GM20431 (cell line): ENCODE data around the gene ASXL1.
"Not testable (repeated sequence)": the region's sequence is repeated elsewhere in the genome, so short reads cannot be mapped to it uniquely, and the experiment has no call there.

Experiments used
- in situ Hi-C: fragments of 300-500 bp; cut with MseI, MboI; formaldehyde crosslinking; loops from one replicate; pipeline ENCODE4 v1.15.0; 2020; ENCODE audit warnings: low sequenced_read_pairs; ENCODE audit not compliant: unreplicated experiment

Gene ASXL1

GRCh38 chr20:32357869-32358631 lies at the start of gene ASXL1:
TSS of gene ASXL1 (plus strand) at chr20:32358331. CDS start at chr20:32358776, 445 bp downstream.
- in situ Hi-C loops: no loop called here

- in situ Hi-C loops: no loop called here
These were observed 45.3 kb upstream of the ASXL1 start for GRCh38 chr20:32312718-32313424.

GRCh38 chr20:32314768-32315167 lies 43.4 kb upstream of the ASXL1 start:
- in situ Hi-C loops: no loop called here

GRCh38 chr20:32315399-32315798 lies 42.7 kb upstream of the ASXL1 start:
- in situ Hi-C loops: no loop called here

GRCh38 chr20:32315891-32316290 lies 42.2 kb upstream of the ASXL1 start:
- in situ Hi-C loops: no loop called here

- in situ Hi-C loops: no loop called here
These were observed 41.5 kb upstream of the ASXL1 start for GRCh38 chr20:32316667-32317066.

- in situ Hi-C loops: no loop called here
These were observed 39.0 kb upstream of the ASXL1 start for GRCh38 chr20:32319100-32319499.

- in situ Hi-C loops: no loop called here
These were observed 37.8 kb upstream of the ASXL1 start for GRCh38 chr20:32320305-32320704.

- in situ Hi-C loops: no loop called here
These were observed 36.7 kb upstream of the ASXL1 start for GRCh38 chr20:32321390-32321789.

- in situ Hi-C loops: not testable (repeated sequence)
These were observed 35.9 kb upstream of the ASXL1 start for GRCh38 chr20:32322260-32322659.

- in situ Hi-C loops: not testable (repeated sequence)
These were observed 34.4 kb upstream of the ASXL1 start for GRCh38 chr20:32323761-32324160.

- in situ Hi-C loops: no loop called here
These were observed 32.2 kb upstream of the ASXL1 start for GRCh38 chr20:32325706-32326503.

- in situ Hi-C loops: no loop called here
These were observed 31.7 kb upstream of the ASXL1 start for GRCh38 chr20:32326504-32326845.

- in situ Hi-C loops: no loop called here
These were observed 30.9 kb upstream of the ASXL1 start for GRCh38 chr20:32327087-32327681.

GRCh38 chr20:32329817-32330554 lies 28.1 kb upstream of the ASXL1 start:
- in situ Hi-C loops: no loop called here

GRCh38 chr20:32330555-32330897 lies 27.6 kb upstream of the ASXL1 start:
- in situ Hi-C loops: no loop called here

GRCh38 chr20:32332614-32333013 lies 25.5 kb upstream of the ASXL1 start:
- in situ Hi-C loops: no loop called here

- in situ Hi-C loops: no loop called here
These were observed 24.7 kb upstream of the ASXL1 start for GRCh38 chr20:32333181-32333987.
